HG02870 (cell line): ENCODE data around the gene CADM2.
"Not testable (repeated sequence)": the region's sequence is repeated elsewhere in the genome, so short reads cannot be mapped to it uniquely, and the experiment has no call there.

ENCODE experiments used
- ATAC-seq: cut with Tn5 transposase; IDR thresholded peaks from one replicate; pipeline ENCODE4 v1.9.1; 2021; ENCODE audit warnings: mild to moderate bottlenecking, moderate library complexity; ENCODE audit not compliant: unreplicated experiment

CADM2 gene

DNA sequence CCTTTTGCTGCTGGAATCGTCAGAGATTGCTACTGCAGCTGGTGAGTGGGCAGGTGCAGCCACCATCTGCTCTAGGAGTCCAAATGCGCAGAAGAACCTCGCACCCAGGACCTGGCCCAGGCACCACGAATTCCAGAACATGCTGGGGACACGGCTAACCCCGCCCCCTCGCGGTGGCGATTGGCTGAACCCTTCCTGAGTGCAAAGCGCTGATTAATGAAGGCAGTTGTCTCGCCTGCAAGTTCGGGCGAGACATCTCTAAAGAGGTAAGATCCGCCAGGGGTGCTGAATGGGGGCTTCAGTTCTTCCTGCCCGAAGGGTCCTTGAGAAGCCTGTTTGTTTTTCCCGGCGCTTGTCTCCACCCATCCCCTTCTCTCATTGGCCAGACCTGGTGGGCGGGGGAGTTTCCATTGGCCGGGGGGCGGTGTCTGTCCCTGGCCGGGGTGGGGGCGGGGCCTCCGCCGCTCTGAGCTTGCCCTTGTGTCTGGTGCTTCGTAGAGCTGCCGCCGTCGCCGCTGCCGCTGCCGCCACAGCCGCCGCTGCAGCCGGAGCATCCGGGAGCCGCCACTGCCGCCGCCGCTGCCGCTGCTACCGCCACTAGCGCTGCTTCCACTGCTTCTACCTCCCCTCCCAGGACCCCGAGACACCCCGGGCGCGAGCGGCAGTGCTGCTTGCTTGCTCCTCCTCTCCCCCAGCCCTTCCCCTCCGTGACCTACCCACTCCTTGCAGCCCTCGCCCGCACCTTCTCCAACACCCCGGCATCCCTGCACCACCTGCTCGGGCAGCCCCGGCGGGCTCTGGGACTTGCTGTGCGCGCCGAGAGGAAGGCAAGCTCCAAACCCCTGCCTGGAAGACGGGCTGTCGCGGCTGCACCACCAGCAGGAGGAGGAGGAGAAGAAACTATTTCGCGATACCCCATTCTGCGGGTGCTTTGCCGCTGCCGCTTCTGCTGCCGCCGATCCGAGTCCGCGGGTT, at the start of gene CADM2:
TSS of gene CADM2 (plus strand) at position 495 of the 975 bp plus-strand sequence.
- ATAC-seq, result peak; percentile 86

GRCh38 chr3:84918592-84918991, 40.2 kb upstream of the CADM2 start:
- ATAC-seq, result not testable (repeated sequence)

DNA sequence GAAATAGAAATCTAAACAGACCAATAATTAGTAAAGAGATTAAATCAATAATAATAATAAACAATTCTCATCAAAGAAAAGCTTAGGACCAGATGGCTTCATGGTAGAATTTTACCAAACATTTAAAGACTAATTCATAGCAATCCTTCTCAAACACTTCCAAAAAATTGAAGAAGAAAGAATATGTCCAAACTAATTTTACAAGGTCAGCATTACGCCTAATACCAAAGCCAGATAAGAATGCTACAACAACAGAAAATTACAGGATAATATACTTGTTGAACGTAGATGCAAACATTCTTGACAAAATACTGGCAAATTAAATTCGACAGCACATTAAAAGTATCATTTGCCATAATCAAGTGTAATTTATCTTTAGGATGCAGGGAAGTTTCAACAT, 36.1 kb upstream of the CADM2 start:
- ATAC-seq, result no peak

DNA sequence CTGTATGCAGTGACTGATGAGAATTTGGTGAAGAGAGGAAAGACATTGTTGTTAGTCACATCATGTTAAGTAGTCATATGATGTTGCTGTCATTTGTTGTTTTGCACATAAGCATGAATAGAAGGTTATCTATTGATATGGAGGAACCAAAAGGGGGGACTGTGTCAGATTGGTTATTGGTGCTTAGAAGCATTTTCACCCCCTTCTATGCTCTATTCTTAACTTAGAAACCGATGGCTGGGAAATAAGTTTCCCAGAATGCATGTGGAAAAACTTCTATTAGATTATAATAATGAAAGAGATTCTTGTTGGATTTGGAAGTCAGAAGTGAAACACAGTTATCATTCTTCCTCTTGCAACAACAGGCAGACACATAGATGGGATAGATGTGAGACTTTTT, 33.2 kb upstream of the CADM2 start:
- ATAC-seq, result no peak

DNA sequence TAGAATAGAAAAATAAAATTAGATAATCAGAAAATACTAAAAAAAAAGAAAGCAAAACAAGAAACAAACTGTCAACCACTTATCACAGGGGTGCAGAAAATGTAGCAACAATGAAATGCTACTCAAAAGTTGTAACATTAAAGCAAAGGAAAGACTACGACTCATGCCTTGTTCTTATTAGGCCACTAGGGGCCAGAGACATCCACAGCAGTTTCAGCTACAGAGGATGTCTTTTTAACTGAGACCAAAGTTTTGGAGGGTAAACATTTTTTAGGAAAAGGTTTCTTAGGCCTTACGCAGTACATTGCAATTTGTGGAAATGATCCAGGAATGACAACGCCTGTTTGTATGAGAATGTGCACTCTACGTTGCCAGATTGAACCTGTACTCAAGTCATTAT, 15.4 kb upstream of the CADM2 start:
- no peak for ATAC-seq

GRCh38 chr3:84946240-84946639, 12.5 kb upstream of the CADM2 start:
- no peak for ATAC-seq

DNA sequence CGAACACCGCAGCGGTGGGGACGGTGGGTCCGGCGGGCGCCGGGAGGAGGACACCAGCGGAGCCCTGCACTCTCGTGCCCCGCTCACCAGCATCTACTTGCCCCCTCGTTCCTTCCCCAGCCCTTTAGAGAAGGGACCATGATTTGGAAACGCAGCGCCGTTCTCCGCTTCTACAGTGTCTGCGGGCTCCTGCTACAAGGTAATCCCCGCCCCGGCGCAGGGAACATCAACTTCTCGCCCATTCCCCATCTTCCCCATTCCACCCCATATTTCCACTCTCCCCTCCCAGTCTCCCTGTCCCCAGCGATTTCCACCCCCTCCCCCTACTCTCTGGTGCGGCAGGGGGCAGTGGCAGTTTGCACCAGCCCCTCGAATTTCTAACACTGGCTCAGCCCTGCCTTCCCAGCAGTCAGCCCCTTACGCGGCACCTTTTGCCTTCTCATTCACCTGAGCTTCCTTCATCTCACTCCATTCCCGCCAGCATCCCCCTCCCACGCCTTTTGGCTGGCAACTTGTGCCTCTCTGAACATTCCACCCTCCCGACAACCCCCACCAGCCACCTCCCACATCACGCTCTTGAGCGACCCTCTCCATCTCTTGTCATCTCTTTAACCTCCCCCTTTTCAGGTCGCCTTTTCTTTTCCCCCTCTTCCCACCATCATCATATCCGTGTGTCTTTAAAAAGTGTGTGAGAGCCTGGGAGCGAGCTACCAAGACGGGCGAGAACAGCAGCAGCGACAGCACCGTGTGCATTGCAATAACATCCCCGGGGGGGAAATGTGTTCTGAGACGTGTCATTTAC, 882 bp downstream of the CADM2 start:
- no peak for ATAC-seq

- ATAC-seq, result no peak
Measured at GRCh38 chr3:84960581-84960980, 1.8 kb downstream of the CADM2 start.

- ATAC-seq, result no peak
Measured at GRCh38 chr3:84961011-84961410, 2.2 kb downstream of the CADM2 start.

DNA sequence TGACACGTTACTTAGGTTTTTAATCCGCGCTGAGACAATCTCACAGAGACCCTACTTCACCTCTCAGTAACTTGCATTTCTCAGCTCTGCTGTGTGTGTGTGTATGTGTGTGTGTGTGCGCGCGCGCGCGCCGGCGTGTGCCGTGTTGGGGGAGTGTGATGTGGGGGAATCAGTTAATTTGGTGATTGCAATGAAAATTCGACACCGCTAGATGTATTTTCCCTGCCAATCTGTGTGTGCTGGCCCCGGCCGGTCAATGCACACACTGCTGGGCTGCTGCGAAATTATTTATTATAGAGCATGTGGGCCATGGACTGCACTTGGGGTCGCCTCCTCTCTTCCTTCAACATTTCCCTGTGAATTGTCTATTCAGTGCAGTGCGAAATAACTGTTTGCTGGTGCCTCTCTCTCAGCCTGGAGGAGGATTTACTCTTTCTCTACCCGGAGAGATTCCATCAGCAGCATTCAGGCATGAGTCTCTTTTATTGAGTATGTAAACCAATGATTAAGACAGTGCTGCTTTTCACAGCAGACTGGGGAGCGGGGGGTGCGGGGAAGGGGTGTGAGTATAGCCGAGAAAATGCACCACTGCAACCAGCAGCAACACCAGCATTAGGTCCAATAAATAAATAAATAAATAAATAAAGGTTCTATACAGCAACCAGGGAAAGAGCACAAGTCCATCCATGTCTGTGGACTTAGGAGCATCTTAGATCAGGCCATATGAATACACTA, 2.9 kb downstream of the CADM2 start:
- no peak for ATAC-seq

GRCh38 chr3:84962415-84962814, 3.6 kb downstream of the CADM2 start:
- no peak for ATAC-seq

- no peak for ATAC-seq
Measured at GRCh38 chr3:84963137-84963536, 4.3 kb downstream of the CADM2 start.

DNA sequence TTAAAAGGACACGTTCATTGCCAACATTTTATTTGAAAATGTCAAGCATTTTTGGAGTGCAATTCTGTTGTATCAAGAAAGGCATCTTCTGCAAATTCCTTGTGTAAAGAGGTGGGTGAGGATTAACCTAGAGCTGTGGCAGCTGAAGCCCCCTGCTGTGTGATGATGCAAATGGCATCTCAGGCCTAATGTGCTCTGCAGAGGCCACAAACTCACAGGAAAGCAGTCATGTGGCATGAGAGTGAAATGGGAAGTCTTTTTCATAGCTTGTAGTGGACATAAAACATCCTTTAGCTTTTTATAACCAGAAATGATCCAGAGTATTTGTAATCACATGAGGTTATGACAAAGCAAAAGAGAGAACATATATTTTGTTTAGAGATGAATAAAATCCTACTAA, 6.4 kb downstream of the CADM2 start:
- no peak for ATAC-seq

DNA sequence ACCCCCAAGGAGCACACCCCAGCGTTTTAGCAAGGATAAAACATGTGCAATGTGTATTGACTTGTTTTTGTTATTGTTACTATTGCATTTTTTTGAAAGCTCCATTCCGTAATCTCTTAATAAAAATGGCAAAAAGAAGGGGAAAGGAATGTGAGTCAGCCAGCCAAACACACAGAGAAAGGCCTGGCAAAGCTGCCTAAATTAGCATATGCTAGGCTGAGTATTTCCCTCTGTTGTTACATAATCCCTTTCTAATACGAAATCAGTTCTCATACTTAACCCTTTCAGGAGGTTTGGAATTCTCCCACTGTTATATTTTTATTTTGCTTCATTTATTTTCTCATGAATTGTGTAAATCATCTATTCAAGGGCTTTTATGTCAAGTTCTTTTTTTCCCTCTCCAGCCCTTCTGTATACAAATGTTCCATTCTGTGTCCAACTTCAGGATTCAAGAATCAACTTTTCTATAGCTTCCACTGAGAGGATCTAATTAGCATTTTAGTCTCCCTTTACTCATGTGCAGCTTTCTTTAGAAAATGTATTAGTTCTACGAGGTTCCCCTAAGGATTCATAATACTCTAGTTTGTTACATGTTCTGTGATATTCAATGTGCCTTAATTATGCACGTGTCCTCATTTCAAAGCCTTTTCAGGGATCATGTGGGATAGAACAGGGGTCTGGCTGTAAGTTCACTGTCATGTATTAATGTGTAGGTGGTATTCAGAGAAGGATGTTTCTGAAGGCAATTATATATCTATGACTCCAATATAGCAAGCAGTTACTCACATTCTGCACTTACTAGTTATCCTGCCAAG, 9.2 kb downstream of the CADM2 start:
- ATAC-seq, result no peak

DNA sequence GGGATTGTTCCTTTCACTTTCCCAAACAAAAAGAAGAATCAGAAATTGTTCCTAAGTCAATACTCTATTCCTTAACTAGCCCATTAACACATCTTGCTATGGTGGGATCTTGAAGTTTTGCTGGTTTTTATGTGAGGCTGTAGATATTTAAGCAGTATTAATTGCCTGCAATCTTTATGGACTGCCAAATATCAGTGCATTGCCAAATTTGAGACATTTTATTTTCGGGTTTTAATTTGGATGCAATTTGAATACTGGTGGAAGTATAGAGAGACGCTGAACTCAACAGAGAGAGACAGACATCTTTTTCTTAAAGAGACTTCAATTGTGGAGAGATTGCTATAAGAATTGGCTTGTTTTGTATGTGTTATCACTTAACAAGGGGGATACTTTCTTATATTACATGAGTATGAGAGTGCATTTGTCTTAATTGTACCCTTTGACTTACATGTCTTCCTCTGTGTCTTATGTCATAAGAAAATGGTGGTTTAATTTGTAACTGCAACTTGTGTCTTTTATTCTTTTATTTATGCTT, 10.0 kb downstream of the CADM2 start:
- ATAC-seq, result no peak

DNA sequence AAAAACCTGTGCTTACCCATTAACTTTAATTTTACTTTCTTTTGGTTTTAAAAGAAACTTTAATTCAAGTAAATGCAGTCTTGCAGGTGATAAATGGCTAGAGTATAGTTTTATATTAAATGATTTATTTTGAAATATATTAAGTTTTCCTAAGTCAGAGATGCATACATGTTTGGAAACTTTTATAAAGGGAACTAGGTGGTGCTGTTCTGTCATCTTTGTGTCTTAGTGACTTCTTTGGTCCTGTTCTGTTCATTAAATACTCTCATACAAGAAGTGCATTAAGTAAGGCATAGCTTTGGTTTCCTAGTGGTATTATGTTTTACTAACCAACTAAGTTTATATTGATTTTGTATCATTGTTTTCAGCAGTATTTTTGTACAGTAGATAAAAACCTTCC, 15.6 kb downstream of the CADM2 start:
- no peak for ATAC-seq

GRCh38 chr3:84977021-84977420, 18.2 kb downstream of the CADM2 start:
- ATAC-seq, result no peak

GRCh38 chr3:84978843-84979242, 20.1 kb downstream of the CADM2 start:
- no peak for ATAC-seq

- no peak for ATAC-seq
Measured at GRCh38 chr3:84980011-84980410, 21.2 kb downstream of the CADM2 start.

DNA sequence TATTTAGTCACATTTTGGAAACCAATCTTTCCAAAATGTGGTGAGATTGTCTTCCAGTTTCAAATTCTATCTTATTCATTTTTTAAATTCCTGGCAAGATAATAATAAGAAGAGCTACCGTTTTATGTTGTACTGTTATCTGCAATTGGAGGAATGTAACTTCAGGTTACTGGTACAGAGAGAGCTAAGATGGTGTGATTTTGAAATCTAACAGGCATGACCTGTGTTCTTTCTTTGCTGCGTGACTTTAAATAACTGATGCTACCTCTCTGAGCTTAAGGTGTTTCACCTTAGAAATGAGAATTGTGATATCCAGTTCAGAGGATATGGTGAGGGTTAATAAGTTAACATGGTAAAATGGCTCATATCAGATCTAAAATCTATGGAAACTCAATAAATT, 21.7 kb downstream of the CADM2 start:
- ATAC-seq, result no peak
